Parathyroid adenoma (tissue), 2 donors: Measurements from ENCODE around the gene ACSL1.

ENCODE experiments used
- H2AFZ ChIP-seq: fragments of 300-600 bp; sonication (generic); one replicate; pipeline ENCODE4 v1.7.0; 2017; ENCODE audit warnings: antibody characterized with exemption, mild to moderate bottlenecking
- H3K27ac ChIP-seq: fragments of 300-600 bp; sonication (generic); one replicate; pipeline ENCODE4 v1.7.0; 2017
- H3K27me3 ChIP-seq: fragments of 300-600 bp; sonication (generic); one replicate; pipeline ENCODE4 v1.7.0; 2017; ENCODE audit warnings: low read length; ENCODE audit not compliant: control insufficient read depth, insufficient read depth
- H3K36me3 ChIP-seq: fragments of 300-600 bp; sonication (generic); one replicate; pipeline ENCODE4 v1.7.0; 2017; ENCODE audit warnings: low read length; ENCODE audit not compliant: control insufficient read depth, insufficient read depth
- H3K4me1 ChIP-seq: fragments of 300-600 bp; sonication (generic); one replicate; pipeline ENCODE4 v1.7.0; 2017; ENCODE audit warnings: control low read depth
- H3K4me2 ChIP-seq: fragments of 300-600 bp; sonication (generic); one replicate; pipeline ENCODE4 v1.7.0; 2017; ENCODE audit warnings: low read length
- H3K4me3 ChIP-seq: fragments of 300-600 bp; sonication (generic); one replicate; pipeline ENCODE4 v1.7.0; 2017; ENCODE audit warnings: low read depth, low read length
- H3K79me2 ChIP-seq: fragments of 300-600 bp; sonication (generic); one replicate; pipeline ENCODE4 v1.7.0; 2017; ENCODE audit warnings: control low read depth
- H3K9ac ChIP-seq: fragments of 300-600 bp; sonication (generic); one replicate; pipeline ENCODE4 v1.7.0; 2017; ENCODE audit warnings: mild to moderate bottlenecking
- H3K9me3 ChIP-seq: fragments of 300-600 bp; sonication (generic); one replicate; pipeline ENCODE4 v1.7.0; 2017; ENCODE audit warnings: low read length; ENCODE audit not compliant: control insufficient read depth
- CTCF ChIP-seq: fragments of 300-600 bp; sonication (generic); IDR thresholded peaks from one replicate; pipeline ENCODE4 v1.7.0; 2017; ENCODE audit warnings: antibody characterized with exemption, mild to moderate bottlenecking
- donor health status: primary hyperparathyroidism.

Gene ACSL1

GRCh38 chr4:184816962-184817361 lies 8.8 kb downstream of the ACSL1 start:
- no peak overlapping the region for H2AFZ ChIP-seq
- no peak overlapping the region for H3K9ac ChIP-seq
- TF ChIP-seq CTCF, result no peak
- peaks cover 27% of the 10 kb centered on the region for H3K4me1 ChIP-seq
- no peak overlapping the region for H3K27ac ChIP-seq
- no peaks in the 10 kb centered on the region for H3K9me3 ChIP-seq
- H3K79me2 ChIP-seq, result peaks cover 14% of the 10 kb centered on the region
- H3K27me3 ChIP-seq, result no peaks in the 10 kb centered on the region
- no peak overlapping the region for H3K4me2 ChIP-seq
- H3K36me3 ChIP-seq, result no peaks in the 10 kb centered on the region
- no peak overlapping the region for H3K4me3 ChIP-seq

- H3K4me3 ChIP-seq, result peak overlapping the region; percentile 36
- peak overlapping the region; percentile 35 for H2AFZ ChIP-seq
- no peak overlapping the region for H3K9ac ChIP-seq
- no peaks in the 10 kb centered on the region for H3K9me3 ChIP-seq
- no peaks in the 10 kb centered on the region for H3K36me3 ChIP-seq
- peaks cover 10% of the 10 kb centered on the region for H3K79me2 ChIP-seq
- H3K4me1 ChIP-seq, result peaks cover 29% of the 10 kb centered on the region
- peak overlapping the region; percentile 37 for H3K4me2 ChIP-seq
- H3K27ac ChIP-seq, result peak overlapping the region; percentile 86
- TF ChIP-seq CTCF, result no peak
- no peaks in the 10 kb centered on the region for H3K27me3 ChIP-seq
Measured at GRCh38 chr4:184815046-184815877, 10.5 kb downstream of the ACSL1 start.

- Histone ChIP-seq H3K9ac (no peak overlapping the region), H3K79me2 (peaks cover 10% of the 10 kb centered on the region), H3K27ac (peak overlapping the region; percentile 86), H3K36me3 (no peaks in the 10 kb centered on the region), H3K4me3 (peak overlapping the region; percentile 36), H3K4me2 (peak overlapping the region; percentile 34), H3K27me3 (no peaks in the 10 kb centered on the region), H3K4me1 (peaks cover 31% of the 10 kb centered on the region), H2AFZ (peak overlapping the region; percentile 35), H3K9me3 (no peaks in the 10 kb centered on the region)
- TF ChIP-seq CTCF, result no peak
Measured at GRCh38 chr4:184814686-184815045, 11.1 kb downstream of the ACSL1 start.

- Histone ChIP-seq H3K4me3 (peak overlapping the region; percentile 2), H3K9ac (no peak overlapping the region), H3K4me1 (peaks cover 32% of the 10 kb centered on the region), H3K27ac (peak overlapping the region; percentile 72), H3K4me2 (peak overlapping the region; percentile 47), H3K79me2 (peaks cover 8% of the 10 kb centered on the region), H2AFZ (peak overlapping the region; percentile 3), H3K36me3 (no peaks in the 10 kb centered on the region), H3K9me3 (no peaks in the 10 kb centered on the region), H3K27me3 (no peaks in the 10 kb centered on the region)
- no peak for TF ChIP-seq CTCF
Measured at GRCh38 chr4:184812651-184813181, 13.1 kb downstream of the ACSL1 start.

GRCh38 chr4:184812199-184812542 lies 13.6 kb downstream of the ACSL1 start:
- Histone ChIP-seq H3K9me3 (no peaks in the 10 kb centered on the region), H3K36me3 (no peaks in the 10 kb centered on the region), H3K27ac (no peak overlapping the region), H3K4me2 (peak overlapping the region; percentile 47), H2AFZ (no peak overlapping the region), H3K27me3 (no peaks in the 10 kb centered on the region), H3K79me2 (peaks cover 8% of the 10 kb centered on the region), H3K9ac (no peak overlapping the region), H3K4me1 (peaks cover 36% of the 10 kb centered on the region), H3K4me3 (no peak overlapping the region)
- TF ChIP-seq CTCF, result no peak
